HG03025 (cell line): Measurements from ENCODE around the gene NAV1.
"Not testable (repeated sequence)": the region's sequence is repeated elsewhere in the genome, so short reads cannot be mapped to it uniquely, and the experiment has no call there.

Source experiments
- ATAC-seq: cut with Tn5 transposase; IDR thresholded peaks from one replicate; pipeline ENCODE4 v1.9.1; 2021; ENCODE audit warnings: mild to moderate bottlenecking, moderate library complexity; ENCODE audit not compliant: unreplicated experiment, low FRiP score

The NAV1 gene

DNA sequence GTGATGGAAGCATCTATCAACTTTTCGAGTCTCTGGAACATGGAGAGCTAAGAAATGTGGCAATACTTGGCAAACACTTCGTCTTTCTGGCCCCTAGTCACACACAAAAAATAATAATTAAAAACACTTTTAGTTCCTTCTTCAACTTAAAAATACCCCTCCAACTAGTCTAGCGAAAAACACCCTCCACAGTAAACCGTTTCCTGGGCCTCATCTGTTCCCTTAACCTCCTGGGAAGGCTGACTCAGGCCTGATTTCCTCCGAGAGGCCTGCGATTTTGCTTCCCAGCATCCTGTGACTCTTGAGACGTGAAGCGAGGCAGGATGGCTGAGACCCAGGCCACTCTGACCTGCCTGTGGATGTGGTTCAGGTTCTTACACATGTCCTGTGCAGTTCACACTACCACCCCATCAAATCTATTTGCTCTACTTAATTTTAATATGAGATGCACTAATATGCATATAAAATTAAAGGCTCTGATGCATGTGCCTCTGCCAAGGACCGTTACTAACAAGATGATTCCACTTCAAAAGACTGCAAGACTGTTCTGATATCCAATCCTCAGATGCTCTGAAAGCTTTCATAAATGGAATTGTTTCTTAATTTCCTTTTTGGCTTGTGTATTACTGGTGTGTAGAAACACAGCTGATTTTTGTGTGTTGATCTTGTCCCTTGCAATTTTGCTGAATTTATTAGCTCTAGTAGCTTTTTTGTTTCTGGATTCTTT, 3.5 kb downstream of the NAV1 start:
- ATAC-seq = no peak

DNA sequence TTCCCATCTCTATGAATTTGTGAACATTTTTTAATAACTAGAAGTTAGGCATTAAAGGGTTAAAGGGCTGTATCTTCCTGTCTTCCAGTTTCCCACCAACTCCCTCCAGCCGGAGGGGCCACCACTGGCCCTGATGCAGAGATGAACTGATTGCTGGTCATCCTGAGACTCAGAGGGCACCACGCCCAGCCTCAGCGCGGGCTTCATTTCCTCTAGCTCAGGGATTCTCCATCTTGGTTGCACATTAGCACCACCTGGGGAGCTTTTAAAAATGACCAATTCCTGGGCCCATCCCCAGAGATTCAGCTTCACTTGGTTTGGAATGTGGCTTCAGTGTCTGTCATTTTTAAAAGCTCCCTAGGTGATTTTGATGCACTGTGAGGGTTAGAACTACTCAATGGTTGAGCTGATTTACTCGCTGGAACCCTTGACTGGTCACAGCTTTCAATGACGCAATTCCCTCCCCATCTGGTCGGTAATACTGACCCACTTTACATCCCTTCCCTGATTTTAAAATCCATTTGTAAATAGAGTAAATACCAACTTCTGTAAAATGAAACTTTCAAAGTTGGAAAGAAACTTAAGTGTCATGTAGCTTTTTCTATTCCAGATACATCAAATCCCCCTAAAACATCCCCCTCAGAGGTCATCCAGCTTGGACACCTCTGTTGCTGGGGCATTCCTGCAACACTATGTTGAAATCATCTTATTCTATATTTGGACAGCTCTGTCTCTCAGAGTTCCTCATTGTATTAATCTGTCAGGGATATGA, 5.1 kb downstream of the NAV1 start:
- no peak for ATAC-seq

DNA sequence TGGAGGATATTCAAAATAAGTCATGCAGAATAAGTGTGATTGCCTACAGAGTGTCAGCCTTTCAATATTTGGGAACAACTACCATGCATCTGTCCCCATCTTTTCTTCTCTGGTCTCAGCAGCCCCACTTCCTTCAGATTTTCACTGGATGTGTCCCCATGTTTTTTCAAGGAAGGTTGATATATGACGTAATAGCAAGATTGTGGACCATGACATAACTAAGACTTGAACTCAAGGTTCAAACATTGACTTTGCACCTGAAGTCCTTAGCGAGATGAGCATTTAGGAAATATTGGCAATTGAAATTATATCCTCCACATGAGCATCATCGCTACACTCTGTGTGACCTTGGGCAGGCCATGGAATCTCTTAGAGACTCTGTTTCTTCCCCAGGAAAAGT, 5.8 kb downstream of the NAV1 start:
- no peak for ATAC-seq

- ATAC-seq = no peak
Measured at GRCh38 chr1:201545851-201546492, 7.0 kb downstream of the NAV1 start.

GRCh38 chr1:201549522-201549921, 10.6 kb downstream of the NAV1 start:
- not testable (repeated sequence) for ATAC-seq

DNA sequence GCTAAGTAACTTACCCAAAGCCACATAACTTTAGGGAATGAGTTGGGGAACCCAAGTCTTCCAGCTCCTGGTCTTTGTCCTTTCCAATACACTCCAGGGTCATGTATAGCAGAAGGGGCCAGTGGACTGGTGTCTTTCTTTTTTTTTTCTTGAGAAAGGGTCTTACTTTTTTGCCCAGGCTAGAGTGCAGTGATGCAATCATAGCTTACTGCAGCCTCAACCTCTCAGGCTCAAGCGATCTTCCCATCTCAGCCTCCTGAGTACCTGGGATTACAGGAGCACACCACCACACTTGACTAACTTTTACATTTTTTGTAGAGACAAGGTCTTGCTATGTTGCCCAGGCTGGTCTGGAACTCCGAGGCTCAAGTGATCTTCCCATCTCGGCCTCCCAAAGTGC, 12.2 kb downstream of the NAV1 start:
- no peak for ATAC-seq

DNA sequence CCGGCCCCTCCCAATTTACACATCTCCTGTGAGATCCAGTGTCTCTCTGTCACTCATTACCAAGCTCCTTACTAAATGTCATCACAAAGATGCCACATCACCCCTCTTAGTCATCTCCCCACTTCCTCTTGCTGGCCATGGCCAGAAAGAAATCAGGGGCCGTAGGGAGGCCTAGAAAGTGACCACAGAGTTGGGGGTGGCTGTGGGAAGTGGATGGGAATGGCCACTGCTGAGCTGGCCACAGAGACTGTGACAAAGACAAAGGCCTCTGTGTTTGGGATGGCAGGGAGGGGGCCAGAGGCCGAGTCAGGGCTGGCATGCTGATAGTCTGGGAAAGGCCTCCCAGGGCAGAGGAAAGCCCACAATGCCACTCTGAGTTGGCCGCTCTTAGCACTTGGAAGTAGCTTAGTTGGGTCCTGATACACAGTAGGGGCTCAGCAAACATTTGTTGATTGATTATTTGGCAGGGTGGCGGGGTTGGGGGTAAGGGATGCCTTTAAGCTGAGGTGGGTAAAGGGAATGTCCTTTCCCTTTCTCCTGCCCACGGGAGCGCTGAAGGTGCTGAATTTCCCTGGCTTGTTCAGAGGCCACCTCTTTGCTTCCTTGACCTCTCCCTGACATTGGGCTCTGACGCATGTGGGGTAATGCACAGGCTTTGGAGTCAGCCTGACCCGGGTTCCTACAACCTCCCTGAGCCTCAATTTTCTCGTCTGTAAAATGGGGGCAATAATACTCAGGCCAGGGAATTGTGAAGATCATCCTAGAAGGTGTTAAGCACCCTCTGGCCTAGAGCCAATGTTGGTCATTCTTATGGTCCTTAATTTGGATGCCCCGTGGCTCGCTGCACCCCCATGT, 13.2 kb downstream of the NAV1 start:
- no peak for ATAC-seq

DNA sequence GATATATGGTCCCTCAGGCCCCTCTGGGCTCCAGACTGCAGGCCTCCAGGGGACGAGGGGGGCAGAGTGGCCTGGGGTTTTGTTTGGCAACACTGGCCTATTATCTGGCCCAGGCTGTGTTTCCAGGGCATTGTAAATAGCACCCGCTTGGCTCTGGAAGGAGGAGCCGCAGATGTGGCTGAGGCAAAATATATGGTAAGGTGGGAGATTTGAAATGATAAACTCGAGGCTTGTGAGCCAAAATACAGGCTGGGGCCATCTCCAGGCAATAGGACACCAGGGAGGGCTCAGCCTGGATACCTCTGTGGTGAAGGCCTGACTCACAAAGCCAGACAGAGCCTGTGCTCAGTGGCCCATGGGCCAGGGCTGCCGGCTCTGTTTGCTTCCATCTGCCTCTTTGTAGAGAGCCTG, 14.0 kb downstream of the NAV1 start:
- no peak for ATAC-seq

DNA sequence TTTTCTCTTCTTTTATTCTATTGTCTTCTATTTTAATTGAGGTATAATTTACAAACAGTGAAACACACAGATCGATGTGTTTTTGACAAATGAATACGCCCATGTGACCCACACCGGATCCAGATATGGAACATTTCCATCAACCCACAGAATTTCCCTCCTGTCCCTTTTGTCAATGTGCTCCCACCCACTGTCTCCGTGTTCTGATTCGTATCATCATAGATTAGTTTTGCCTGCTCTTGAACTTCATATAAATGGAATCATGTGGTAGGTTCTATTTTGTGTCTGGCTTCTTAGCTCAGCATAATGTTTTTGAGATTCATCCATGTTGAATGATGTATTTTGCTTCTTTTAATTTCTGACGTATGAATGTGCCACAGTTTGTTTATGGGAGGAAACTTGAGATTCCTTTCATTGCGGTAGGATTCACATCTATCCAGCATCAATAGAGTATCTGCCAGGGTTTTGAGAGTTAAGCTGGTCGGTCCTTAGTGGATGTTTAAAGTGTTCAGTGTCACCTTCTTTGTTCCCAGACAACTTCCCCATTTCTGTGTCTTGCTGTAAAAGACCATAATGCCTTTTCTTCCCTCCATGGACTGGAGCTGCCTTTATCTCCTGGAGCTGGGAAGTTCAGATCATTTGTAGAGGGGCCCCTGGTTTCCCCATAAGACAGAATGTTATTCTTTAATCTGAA, 14.7 kb downstream of the NAV1 start:
- no peak for ATAC-seq

- ATAC-seq = no peak
Measured at GRCh38 chr1:201554190-201554600, 15.3 kb downstream of the NAV1 start.

GRCh38 chr1:201554789-201555592, 16.1 kb downstream of the NAV1 start:
- ATAC-seq = no peak

DNA sequence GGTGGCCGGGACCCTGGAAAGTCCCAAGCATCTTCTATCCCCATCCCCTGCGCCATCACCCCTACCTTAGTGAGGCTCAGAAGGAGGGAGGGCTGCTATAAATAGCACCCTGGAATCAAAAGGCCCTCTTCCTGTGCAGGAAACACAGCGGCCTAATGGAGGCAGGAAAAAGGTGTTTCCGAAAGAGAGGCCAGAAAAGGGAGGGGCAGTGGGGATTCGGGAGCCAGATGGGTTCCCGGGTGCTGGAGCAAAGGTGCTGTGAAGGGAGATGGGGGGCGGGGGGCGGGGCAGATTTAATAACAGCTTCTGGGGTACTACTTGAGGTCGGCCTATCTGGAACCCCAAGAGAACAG, 16.6 kb downstream of the NAV1 start:
- no peak for ATAC-seq

- ATAC-seq = no peak
Measured at GRCh38 chr1:201556841-201557571, 18.1 kb downstream of the NAV1 start.

GRCh38 chr1:201557572-201557958, 18.6 kb downstream of the NAV1 start:
- ATAC-seq = no peak

DNA sequence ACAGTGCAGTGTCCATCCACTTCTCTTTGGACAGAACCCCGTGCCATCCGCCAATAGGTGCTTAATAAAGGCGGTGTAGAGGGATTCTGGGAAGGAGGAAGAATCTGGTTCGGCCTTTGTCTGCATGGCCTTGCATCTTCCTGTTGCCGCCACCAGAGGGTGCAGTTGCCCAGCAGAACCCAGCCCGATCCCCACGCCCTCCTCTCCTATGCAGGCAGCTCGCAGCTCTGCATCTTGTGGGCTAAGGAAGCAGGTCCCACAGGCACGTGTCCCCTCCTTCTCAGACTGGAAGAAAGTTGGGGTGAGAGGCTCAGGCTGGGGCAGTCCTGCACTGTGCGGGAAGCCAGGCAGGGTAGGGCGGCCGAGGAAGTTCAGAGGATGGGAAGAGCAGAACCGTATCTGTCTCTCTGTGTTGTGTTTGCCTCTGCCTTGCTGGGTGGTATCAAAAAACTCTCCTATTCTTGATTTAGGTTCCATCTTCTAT, 20.8 kb downstream of the NAV1 start:
- peak; percentile 51 for ATAC-seq

GRCh38 chr1:201560328-201561194, 21.6 kb downstream of the NAV1 start:
- no peak for ATAC-seq

DNA sequence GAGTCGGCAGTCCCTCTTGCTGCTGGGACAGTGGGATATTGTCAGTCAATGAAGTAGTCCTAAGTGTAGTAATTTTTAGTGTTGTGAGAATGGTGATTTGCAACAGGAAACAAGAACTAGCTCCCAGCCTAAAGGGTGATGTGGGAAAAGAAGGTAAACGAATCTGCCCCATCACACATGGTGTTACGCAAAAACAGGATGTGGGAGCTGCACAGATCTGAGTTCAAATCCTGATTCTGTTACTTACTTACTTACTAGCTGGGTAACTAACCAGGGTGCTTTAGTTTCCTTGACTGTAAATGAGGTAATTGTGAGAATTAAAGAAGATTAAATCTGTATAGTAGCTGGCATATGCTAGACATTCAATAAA, 22.3 kb downstream of the NAV1 start:
- no peak for ATAC-seq

DNA sequence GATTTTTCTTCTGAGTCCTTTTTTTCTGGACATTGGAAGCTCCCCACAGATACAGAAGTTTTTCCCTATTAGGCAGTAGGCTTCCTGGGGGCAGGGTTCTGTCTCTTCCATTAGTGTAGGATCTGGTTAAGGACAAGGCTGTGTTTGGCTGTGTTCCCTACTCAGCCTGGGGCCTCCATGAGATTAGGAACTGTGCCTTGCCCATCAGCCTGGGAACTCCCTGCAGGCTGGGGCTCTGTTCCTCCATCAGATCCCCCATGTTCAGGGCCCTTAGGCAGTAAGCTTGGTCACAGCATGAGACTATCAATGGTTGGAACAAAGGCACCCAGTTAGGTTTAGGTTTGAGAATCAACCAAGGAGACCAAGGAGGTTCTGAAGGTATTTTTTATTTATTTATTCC, 22.7 kb downstream of the NAV1 start:
- no peak for ATAC-seq
